HG02642 (cell line): ENCODE data around the gene SHISA6.

Experiments
- ATAC-seq: cut with Tn5 transposase; IDR thresholded peaks from one replicate; pipeline ENCODE4 v1.9.1; 2021; ENCODE audit warnings: mild to moderate bottlenecking; ENCODE audit not compliant: unreplicated experiment, poor library complexity

The SHISA6 gene

DNA sequence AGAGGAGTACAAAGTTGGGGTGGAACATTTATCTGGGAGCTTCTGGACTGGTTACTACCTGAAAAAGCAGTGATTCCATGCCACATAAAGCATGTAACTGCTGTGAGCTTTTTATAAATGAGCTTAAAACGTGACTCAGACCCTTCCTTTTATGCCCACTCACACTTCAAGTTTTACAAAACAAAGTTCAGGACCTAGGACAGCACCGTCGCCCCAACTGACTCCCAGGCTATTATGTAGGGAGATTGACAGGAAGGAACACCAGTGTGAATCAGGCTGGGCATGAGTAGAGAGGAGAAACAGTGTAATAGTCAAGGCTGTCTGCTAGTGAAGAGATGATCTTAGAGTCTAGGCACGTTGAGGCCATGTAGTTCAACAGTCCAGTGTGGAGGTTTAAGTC is 265.6 kb downstream of the SHISA6 start:
- no peak for ATAC-seq

DNA sequence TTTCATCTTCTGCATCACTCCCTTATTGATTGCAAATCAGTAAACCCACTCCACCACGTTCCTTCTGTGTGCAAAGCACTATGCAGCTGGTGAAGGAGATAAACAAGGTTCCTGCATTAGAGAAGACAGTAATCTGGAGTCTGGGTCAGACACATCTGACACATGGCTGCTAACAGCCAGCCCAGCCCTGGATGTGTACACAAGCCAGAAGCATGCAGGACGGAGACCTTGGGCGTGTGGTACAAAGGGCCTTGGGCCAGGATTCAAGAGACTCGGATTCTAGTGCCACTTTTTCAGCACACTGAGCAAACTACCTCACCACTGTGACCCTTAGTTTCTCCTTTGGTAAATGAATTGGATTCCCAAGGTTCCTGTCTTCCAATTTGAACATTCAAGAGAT is 270.7 kb downstream of the SHISA6 start:
- ATAC-seq = no peak

DNA sequence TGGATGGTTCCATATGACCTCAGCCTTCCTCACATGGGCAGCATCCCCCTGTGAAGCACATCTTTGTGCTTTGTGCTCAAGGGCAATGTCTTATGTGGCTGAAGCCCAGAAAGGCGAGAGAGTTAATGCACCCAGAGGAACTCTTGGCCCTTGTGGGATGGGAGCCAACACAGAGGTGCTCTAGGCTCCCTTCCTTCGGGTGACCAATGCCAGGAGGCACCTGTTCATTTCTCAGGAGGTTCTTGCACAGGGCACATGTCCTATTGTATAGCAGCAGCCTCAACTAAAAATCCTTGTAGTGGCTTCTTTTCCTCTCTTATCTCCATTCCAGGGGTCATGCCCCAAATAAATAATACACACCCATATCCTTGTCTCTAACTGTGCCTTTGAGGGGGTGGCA is 273.6 kb downstream of the SHISA6 start:
- ATAC-seq = no peak

DNA sequence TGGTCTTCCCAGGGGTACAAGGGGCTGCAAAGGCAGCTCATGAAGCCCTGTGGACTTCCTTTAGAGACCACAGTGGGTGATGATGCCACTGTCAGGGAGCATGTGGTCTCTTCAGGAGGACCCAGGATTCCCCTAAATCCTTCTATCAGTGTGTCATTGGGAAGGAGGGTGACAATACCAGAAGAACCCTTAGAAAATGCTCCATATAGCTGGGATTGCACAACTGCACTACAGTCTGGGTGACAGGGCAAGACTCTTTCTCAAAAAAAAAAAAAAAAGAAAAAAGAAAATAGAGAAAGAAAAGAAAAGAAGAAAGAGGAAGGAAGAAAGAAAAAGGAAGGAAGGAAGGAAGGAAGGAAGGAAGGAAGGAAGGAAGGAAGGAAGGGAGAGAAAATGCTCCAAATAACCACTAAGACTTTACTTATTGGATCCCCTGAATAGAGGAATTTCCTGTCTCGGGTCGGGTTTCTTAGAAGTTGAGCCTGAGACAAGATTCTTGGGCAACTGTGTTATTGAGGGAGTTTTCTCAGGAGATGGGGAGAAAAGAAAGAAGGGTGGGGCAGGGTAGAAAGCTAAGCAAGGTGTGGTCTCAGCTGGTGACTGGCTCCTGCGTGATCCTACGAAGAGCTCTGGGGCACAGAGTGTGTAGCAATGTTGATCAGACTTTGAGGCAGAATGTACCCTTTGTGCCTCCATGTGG is 274.1 kb downstream of the SHISA6 start:
- ATAC-seq = no peak

GRCh38 chr17:11515901-11516300 is 274.9 kb downstream of the SHISA6 start:
- ATAC-seq = no peak

DNA sequence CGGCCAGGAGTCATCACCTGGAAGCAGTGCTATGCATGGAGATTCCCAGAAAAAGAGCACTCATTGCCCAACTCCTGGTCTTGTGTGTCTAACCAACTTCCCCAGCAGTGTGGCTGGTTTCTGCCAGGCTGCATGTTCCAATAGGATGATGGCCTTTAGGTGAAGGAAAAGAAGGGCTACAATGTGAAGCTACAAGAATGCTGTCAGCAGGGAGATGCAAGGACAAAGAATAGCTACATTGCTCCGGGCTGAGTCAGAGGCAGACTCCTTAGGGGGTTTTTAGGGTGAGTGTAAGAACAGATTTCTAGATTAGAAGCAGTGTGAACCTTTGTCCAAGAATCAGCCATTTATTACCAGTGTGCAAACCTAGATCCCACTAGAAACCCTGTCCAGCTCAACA is 294.2 kb downstream of the SHISA6 start:
- ATAC-seq = no peak

GRCh38 chr17:11538366-11538765 is 297.4 kb downstream of the SHISA6 start:
- ATAC-seq = no peak

GRCh38 chr17:11539637-11540036 is 298.6 kb downstream of the SHISA6 start:
- no peak for ATAC-seq

GRCh38 chr17:11545002-11545401 is 304.0 kb downstream of the SHISA6 start:
- ATAC-seq = no peak

- no peak for ATAC-seq
Observed at GRCh38 chr17:11545696-11546095, 304.7 kb downstream of the SHISA6 start.

DNA sequence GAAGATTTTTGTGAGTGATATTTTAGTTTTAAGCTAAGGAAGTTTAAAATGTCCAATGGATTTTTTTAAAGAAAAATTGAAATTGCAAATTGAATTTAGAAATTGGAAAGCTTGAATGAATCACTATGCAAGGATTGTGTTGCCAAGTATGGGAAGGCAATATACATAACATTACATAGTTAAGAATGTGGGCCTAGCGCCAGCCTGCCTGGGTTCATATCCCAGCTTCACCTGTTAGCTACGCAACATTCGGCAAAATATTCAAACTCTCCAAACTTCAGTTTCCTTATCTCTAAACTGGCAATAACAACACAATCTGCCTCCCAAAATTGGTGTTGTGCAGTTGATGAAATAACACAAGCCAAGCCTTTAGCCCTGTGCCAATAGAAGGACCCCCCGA is 306.8 kb downstream of the SHISA6 start:
- no peak for ATAC-seq

- no peak for ATAC-seq
Observed at GRCh38 chr17:11548398-11548797, 307.4 kb downstream of the SHISA6 start.

- ATAC-seq = no peak
Observed at GRCh38 chr17:11550431-11550830, 309.4 kb downstream of the SHISA6 start.

- no peak for ATAC-seq
Observed at GRCh38 chr17:11551442-11551841, 310.4 kb downstream of the SHISA6 start.

DNA sequence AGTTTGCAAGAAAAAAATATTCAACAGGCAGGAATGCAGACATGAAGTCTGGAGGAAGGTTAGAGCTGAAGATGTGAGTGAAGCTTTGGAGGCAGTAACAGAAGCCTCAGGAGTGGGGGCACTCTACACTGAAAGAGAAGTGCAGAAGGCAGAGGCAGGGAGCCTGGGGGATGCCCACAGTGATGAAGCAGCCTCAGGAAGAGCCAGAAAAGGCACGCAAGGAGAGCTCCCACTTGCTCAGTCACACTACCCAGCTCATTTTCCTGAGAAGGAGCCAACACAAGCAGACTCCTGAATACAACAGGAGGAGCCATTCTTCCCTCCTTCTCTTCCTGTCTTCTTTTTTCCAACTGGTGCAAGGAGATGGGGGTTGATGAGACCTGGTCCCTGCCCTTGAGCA is 312.1 kb downstream of the SHISA6 start:
- no peak for ATAC-seq

DNA sequence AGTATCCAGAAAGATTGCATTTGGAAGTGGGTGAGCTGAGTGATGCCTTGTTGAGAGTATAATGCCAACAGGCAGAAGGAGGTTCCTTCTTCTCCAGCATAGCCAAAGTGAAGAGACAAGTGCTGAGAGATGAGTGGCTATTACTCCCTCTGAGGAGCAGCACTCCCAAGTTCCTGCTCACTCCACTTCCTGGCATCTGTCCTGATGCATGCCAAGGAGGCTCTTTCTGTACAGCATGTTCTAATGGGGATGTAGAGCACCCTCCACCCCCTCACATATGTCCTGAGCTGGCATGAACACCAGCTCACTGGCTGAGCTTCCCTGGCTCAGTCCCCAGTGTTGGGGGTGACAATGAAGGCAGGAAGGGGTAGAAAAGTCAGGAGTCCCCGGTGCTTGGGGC is 313.0 kb downstream of the SHISA6 start:
- ATAC-seq = no peak

DNA sequence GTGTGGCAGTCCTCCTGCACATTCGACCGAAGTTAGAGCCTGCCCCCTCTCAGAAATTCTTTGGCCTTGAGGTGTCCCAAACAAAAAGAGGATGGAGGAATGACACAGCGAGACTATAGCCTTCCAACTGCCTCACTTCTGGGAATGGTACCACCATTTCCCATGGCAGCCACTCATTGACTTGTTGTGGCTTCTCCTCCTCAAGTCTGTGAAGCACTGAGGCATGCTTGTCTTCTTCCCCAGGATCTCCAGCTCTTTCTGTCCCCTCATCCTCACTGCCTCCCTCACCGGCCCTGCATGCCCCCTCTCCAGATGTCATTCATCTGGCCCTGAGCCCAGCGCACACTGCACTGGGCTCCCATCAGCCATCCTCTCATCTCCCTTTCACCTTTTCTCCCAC is 313.5 kb downstream of the SHISA6 start:
- ATAC-seq = no peak

GRCh38 chr17:11555530-11555929 is 314.5 kb downstream of the SHISA6 start:
- no peak for ATAC-seq

DNA sequence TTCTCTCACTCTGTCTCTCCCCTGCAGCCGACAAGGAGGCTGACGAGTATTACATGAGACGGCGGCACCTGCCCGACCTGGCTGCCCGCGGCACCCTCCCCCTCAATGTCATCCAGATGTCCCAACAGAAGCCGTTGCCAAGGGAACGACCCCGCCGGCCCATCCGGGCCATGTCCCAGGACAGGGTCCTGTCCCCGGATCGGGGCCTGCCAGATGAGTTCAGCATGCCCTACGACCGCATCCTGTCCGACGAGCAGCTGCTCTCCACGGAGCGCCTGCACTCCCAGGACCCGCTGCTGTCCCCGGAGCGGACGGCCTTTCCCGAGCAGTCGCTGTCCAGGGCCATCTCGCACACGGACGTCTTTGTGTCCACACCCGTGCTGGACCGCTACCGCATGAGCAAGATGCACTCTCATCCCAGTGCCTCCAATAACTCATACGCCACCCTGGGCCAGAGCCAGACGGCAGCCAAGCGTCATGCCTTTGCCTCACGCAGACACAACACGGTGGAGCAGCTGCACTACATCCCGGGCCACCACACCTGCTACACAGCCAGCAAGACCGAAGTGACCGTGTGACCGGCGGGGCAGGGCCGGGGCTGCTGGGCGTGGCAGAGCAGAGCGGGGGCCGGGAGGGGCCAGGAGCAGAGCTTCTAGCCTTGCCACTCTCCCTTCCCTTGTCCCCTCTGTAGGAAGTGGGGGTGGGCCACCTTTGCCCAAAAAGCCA is 316.9 kb downstream of the SHISA6 start:
- ATAC-seq = no peak

- ATAC-seq = no peak
Observed at GRCh38 chr17:11558681-11559234, 317.7 kb downstream of the SHISA6 start.

- no peak for ATAC-seq
Observed at GRCh38 chr17:11559601-11560000, 318.6 kb downstream of the SHISA6 start.

DNA sequence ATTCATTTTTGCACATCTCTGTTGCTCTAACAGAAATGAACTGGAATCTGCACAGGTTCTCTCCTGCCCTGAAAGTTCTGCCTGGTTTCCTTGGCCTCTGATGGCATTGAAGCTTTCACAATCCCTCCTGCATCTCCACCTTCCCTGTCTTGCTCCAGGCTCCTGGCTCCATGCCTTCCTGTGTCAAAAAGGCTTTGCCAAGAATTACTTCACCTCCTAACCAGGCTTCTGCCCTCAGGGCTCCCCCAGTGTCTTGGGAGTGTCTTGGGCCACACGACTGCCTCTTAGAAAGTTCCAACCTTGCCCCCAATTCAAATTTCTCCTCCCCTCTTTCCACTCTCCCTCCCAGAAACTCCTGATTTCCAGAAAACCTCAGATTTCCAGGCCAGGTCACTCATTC is 320.3 kb downstream of the SHISA6 start:
- no peak for ATAC-seq
